ENCODE data around the gene FSD1L. TPM values are rescaled to one million over a fixed set of nuclear protein-coding genes. Genes with fewer than 3 reads are reported as not detected.

FSD1L gene
- total and polyA plus RNA-seq, 10 donors, result 0.70 to 5.8 (median 4.3) TPM

DNA sequence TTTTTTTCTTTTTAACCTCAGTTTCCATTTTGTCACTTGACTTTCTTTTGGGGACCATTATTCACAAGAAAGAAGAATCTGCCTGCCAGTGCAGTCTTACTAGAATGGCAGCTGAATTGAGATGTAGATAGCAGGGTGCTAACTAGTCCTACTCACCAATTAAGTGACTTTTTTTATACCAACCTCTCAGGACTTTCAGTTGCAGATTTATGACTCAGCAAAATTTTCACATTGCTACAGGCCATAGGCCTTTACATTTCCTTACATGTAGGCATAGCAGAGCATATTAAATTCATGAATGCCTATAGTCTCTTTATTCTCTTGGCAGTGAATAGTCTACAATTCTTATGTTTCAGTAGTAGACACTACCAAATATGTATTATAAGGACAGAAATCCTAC is 56.0 kb downstream of the FSD1L start:
- no peaks in the 10 kb centered on the region for H3K27me3 ChIP-seq (replicated peaks in 1 of 7)
- TF ChIP-seq POLR2AphosphoS5 (IDR thresholded peaks at IDR 0.05) (no peak), POLR2A (IDR thresholded peaks at IDR 0.05) (no peak)
- TF ChIP-seq, protein P1, sequence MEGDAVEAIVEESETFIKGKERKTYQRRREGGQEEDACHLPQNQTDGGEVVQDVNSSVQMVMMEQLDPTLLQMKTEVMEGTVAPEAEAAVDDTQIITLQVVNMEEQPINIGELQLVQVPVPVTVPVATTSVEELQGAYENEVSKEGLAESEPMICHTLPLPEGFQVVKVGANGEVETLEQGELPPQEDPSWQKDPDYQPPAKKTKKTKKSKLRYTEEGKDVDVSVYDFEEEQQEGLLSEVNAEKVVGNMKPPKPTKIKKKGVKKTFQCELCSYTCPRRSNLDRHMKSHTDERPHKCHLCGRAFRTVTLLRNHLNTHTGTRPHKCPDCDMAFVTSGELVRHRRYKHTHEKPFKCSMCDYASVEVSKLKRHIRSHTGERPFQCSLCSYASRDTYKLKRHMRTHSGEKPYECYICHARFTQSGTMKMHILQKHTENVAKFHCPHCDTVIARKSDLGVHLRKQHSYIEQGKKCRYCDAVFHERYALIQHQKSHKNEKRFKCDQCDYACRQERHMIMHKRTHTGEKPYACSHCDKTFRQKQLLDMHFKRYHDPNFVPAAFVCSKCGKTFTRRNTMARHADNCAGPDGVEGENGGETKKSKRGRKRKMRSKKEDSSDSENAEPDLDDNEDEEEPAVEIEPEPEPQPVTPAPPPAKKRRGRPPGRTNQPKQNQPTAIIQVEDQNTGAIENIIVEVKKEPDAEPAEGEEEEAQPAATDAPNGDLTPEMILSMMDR (IDR thresholded peaks at IDR 0.05 in 8 of 11, conservative IDR thresholded peaks at IDR 0.05 in 3 of 11), result no peak
- intact Hi-C loops (cut with DNase I; ENCODE audit: low total_unique reads), result no loop called here
- no peak for DNase-seq
- H3K27ac ChIP-seq, result no peak overlapping the region
- H3K9me3 ChIP-seq, result no peaks in the 10 kb centered on the region
- peaks cover 0 to 5% (median 0%) of the 10 kb centered on the region in 6 donors for H3K36me3 ChIP-seq
- H3K4me3 ChIP-seq, result no peak overlapping the region
- H3K4me1 ChIP-seq, result peaks cover 0 to 21% (median 11%) of the 10 kb centered on the region in 6 donors

DNA sequence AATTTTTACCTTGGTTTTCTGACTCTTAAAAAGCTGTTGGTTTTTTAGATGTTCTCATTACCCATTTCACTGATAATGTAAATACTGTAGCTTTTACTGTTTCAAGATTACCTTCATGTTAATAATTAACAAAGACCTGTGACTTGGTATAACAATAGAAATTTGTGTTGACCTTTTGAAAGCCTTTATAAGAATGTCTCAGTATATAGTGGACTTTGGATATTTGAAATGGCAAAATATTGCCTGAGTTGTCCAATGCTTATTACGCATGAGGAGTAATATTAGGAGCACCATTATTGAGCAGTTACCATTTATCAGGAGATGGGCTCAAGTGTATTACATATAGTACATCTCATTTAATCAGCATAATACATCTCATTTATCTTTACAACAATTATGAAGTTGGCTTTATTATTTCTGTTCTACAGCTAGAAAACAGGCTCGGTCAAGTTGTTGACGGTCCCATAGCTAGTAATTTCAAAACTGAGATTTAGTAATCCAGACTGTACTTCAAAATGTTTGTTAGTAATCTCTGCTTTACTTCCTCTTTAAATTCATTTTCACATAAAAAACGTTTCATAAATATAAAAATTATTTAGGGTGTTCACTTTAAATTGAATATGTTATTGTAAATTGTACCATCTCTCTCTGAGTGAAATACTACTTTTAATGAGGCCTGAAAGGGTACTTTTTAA is 59.4 kb downstream of the FSD1L start:
- H3K4me1 ChIP-seq, result peaks cover 0 to 11% (median 0%) of the 10 kb centered on the region in 6 donors
- DNase-seq, result no peak
- H3K4me3 ChIP-seq, result no peak overlapping the region
- 54 to 74% (median 64%) methylated on average over 4 of the region's 4 CpGs for WGBS, 5 donors
- intact Hi-C loops (cut with DNase I; ENCODE audit: low total_unique reads), result no loop called here
- TF ChIP-seq, protein P1 (IDR thresholded peaks at IDR 0.05 in 8 of 11, conservative IDR thresholded peaks at IDR 0.05 in 3 of 11), result no peak
- TF ChIP-seq POLR2A (IDR thresholded peaks at IDR 0.05), result no peak
- TF ChIP-seq POLR2AphosphoS5 (IDR thresholded peaks at IDR 0.05), result no peak
- H3K36me3 ChIP-seq, result peaks cover 0 to 5% (median 0%) of the 10 kb centered on the region in 6 donors
- no peaks in the 10 kb centered on the region for H3K27me3 ChIP-seq (replicated peaks in 1 of 7)
- H3K27ac ChIP-seq, result no peak overlapping the region
- no peaks in the 10 kb centered on the region for H3K9me3 ChIP-seq

DNA sequence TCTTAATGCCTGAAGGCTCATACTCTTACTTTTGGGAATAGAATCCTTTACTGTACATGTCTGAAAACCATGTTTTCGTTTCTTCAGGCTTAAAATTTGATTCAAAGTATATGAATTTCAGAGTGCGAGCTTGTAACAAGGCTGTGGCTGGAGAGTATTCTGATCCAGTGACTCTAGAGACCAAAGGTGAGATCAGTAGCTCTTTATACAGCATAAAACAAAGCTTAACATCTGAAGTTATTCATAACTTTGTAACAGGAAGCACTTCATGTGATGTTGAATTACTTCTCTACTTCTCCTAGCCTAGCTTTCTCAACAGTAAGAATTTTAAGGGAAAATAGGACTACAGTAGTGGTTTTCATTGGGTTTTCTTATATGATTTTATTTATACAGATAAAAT is 60.7 kb downstream of the FSD1L start:
- no peaks in the 10 kb centered on the region for H3K9me3 ChIP-seq
- WGBS, 5 donors, result 90 to 96% (median 94%) methylated on average over 2 of the region's 2 CpGs
- TF ChIP-seq POLR2A (IDR thresholded peaks at IDR 0.05), result no peak
- no peak for TF ChIP-seq POLR2AphosphoS5 (IDR thresholded peaks at IDR 0.05)
- TF ChIP-seq, protein P1 (IDR thresholded peaks at IDR 0.05 in 8 of 11, conservative IDR thresholded peaks at IDR 0.05 in 3 of 11), result no peak
- H3K27me3 ChIP-seq (replicated peaks in 1 of 7), result no peaks in the 10 kb centered on the region
- DNase-seq, result no peak
- H3K36me3 ChIP-seq, result peaks cover 0 to 5% (median 0%) of the 10 kb centered on the region in 6 donors
- H3K4me3 ChIP-seq, result no peak overlapping the region
- peaks cover 0 to 11% (median 0%) of the 10 kb centered on the region in 6 donors for H3K4me1 ChIP-seq
- H3K27ac ChIP-seq, result no peak overlapping the region
- intact Hi-C loops (cut with DNase I; ENCODE audit: low total_unique reads), result no loop called here

- DNase-seq, result no peak
- H3K27me3 ChIP-seq (replicated peaks in 1 of 7), result no peaks in the 10 kb centered on the region
- no peaks in the 10 kb centered on the region for H3K9me3 ChIP-seq
- H3K4me1 ChIP-seq, result peaks cover 0 to 11% (median 0%) of the 10 kb centered on the region in 6 donors
- no peak overlapping the region for H3K4me3 ChIP-seq
- H3K27ac ChIP-seq, result no peak overlapping the region
- intact Hi-C loops (cut with DNase I; ENCODE audit: low total_unique reads), result no loop called here
- 61 to 90% (median 72%) methylated on average over 1 of the region's 1 CpG for WGBS, 5 donors
- H3K36me3 ChIP-seq, result peaks cover 0 to 6% (median 0%) of the 10 kb centered on the region in 6 donors
- TF ChIP-seq, protein P1 (IDR thresholded peaks at IDR 0.05 in 8 of 11, conservative IDR thresholded peaks at IDR 0.05 in 3 of 11), result no peak
- TF ChIP-seq POLR2A (IDR thresholded peaks at IDR 0.05) (no peak), POLR2AphosphoS5 (IDR thresholded peaks at IDR 0.05) (no peak)
Observed at GRCh38 chr9:105510024-105510423, 62.2 kb downstream of the FSD1L start.
